T-cell (primary cell): ENCODE measurements around the gene ADTRP. TPM values are rescaled to one million over a fixed set of nuclear protein-coding genes. Genes with fewer than 3 reads are reported as not detected.
"Not testable (repeated sequence)": the region's sequence is repeated elsewhere in the genome, so short reads cannot be mapped to it uniquely, and the experiment has no call there.

Source experiments
- ATAC-seq, 4 experiments: fragments of 200-7000 bp in 3 of 4; fragments of 150-1000 bp in 1 of 4; cut with Tn5 transposase; replicated peaks in 1 of 4; 1 replicate in 3 of 4; 2 replicates in 1 of 4; pipeline ENCODE4 v1.10.0; 2021; ENCODE audit warnings: moderate library complexity in 3 of 4, mild to moderate bottlenecking in 2 of 4, moderate number of reproducible peaks in 1 of 4
- CTCF ChIA-PET, 2 donors: fragments of 300-600 bp; sonication (Branson Sonifier 250); formaldehyde crosslinking; loops; one replicate each; lab custom pipeline; 2022; ENCODE audit warnings: antibody characterized with exemption in 2 of 2; lab: Charles Lee
- POLR2A ChIA-PET, 2 donors: fragments of 300-600 bp; sonication (Branson Sonifier 250); formaldehyde crosslinking; loops; one replicate each; lab custom pipeline; 2022; ENCODE audit warnings: antibody characterized with exemption in 2 of 2; lab: Charles Lee
- DNase-seq, 35 experiments: peaks; one replicate each; pipeline versions ENCODE4 v3.0.0 to v3.0.0-alpha.2; 2013 to 2023
- H3K27ac ChIP-seq: one replicate; pipeline ENCODE4 v1.5.1; 2013; ENCODE audit warnings: low read length
- H3K27me3 ChIP-seq, 2 experiments: replicated peaks in 1 of 2; 1 replicate in 1 of 2; 2 replicates in 1 of 2; pipeline versions ENCODE4 v1.6.1 to v1.7.0; 2013; ENCODE audit warnings: low read length in 1 of 2, mixed read lengths in 1 of 2; ENCODE audit not compliant: control insufficient read depth in 2 of 2, insufficient read depth in 2 of 2; ENCODE audit errors: extremely low read depth in 1 of 2
- H3K36me3 ChIP-seq, 2 donors: 1 replicate in 1 of 2; 2 replicates in 1 of 2; pipeline versions ENCODE4 v1.6.1 to v1.7.0; 2013; ENCODE audit warnings: low read length in 1 of 2; ENCODE audit not compliant: control insufficient read depth in 2 of 2, insufficient read depth in 1 of 2; ENCODE audit errors: extremely low read depth in 1 of 2
- H3K4me1 ChIP-seq, 2 experiments: 1 replicate in 1 of 2; 2 replicates in 1 of 2; pipeline versions ENCODE4 v1.6.1 to v1.7.0; 2013; ENCODE audit warnings: low read length in 2 of 2, mixed read lengths in 1 of 2; ENCODE audit not compliant: insufficient read depth in 2 of 2, control insufficient read depth in 1 of 2; ENCODE audit errors: extremely low read depth in 1 of 2
- H3K4me3 ChIP-seq, 2 donors: 1 replicate in 1 of 2; 2 replicates in 1 of 2; pipeline versions ENCODE4 v1.5.1 to v1.7.0; 2013; ENCODE audit warnings: mild to moderate bottlenecking in 2 of 2, low read length in 1 of 2, moderate library complexity in 1 of 2; ENCODE audit not compliant: control insufficient read depth in 1 of 2; ENCODE audit errors: extremely low read depth in 1 of 2
- H3K9me3 ChIP-seq: 2 replicates; pipeline ENCODE4 v1.7.0; 2013
- H3K27ac Mint-ChIP-seq, 2 donors: one replicate each; pipeline ENCODE4 v1.8.0; 2020 to 2021; ENCODE audit warnings: mild to moderate bottlenecking in 2 of 2, mixed read lengths in 2 of 2
- H3K27me3 Mint-ChIP-seq, 2 donors: one replicate each; pipeline ENCODE4 v1.8.0; 2021 to 2022; ENCODE audit warnings: mixed read lengths in 2 of 2
- H3K36me3 Mint-ChIP-seq: one replicate; pipeline ENCODE4 v1.8.0; 2021; ENCODE audit warnings: mixed read lengths
- H3K4me1 Mint-ChIP-seq, 3 donors: one replicate each; pipeline ENCODE4 v1.8.0; 2020 to 2022; ENCODE audit warnings: mixed read lengths in 3 of 3, mild to moderate bottlenecking in 1 of 3
- H3K4me3 Mint-ChIP-seq, 3 donors: one replicate each; pipeline ENCODE4 v1.8.0; 2020 to 2022; ENCODE audit warnings: mild to moderate bottlenecking in 3 of 3, mixed read lengths in 3 of 3, moderate library complexity in 3 of 3
- H3K9me3 Mint-ChIP-seq, 3 donors: one replicate each; pipeline ENCODE4 v1.8.0; 2020 to 2022; ENCODE audit warnings: mixed read lengths in 3 of 3
- WGBS: methylation state at CpG from one replicate; pipeline ENCODE4 v1.1.5; 2013; ENCODE audit warnings: missing lambda C conversion rate; ENCODE audit not compliant: insufficient coverage; 5-methylcytosine and 5-hydroxymethylcytosine counted together
- total RNA-seq, 35 experiments: library from RNA in 6 of 35; stranded (reverse) in 6 of 35; fragments of 120-200 nt in 1 of 35; gene quantifications; one replicate each; pipeline versions ENCODE4 v1.2.1 to v1.2.4 and lab custom pipeline; 2013 to 2026

Gene ADTRP
- total RNA-seq, 5 donors from 2014 or later (not counting 1 experiment from before 2014, with no cell fraction given): 23.9 to 74.7 (median 59.1) TPM

GRCh38 chr6:11700118-11700718 lies 78.4 kb downstream of the ADTRP start:
- Histone ChIP-seq H3K4me1 (peaks cover 2 to 3% of the 10 kb centered on the region in 2 experiments), H3K9me3 (no peaks in the 10 kb centered on the region), H3K36me3 (no peaks in the 10 kb centered on the region), H3K4me3 (no peak overlapping the region), H3K27ac (no peak overlapping the region), H3K27me3 (peaks cover 0 to 6% of the 10 kb centered on the region in 2 experiments)
- Mint-ChIP-seq H3K4me1 (peaks cover 7 to 21% (median 16%) of the 10 kb centered on the region in 3 donors), H3K27ac (no peak overlapping the region), H3K4me3 (no peak overlapping the region), H3K9me3 (peaks cover 0 to 5% (median 0%) of the 10 kb centered on the region in 3 donors), H3K27me3 (no peaks in the 10 kb centered on the region), H3K36me3 (no peaks in the 10 kb centered on the region)
- WGBS: 100% methylated on average over 1 of the region's 2 CpGs
- ChIA-PET CTCF (interaction anchor here in 1 of 2 donors (0.7 kb wide), 1 partner anchor 79 kb away, joined by 3 read pairs; the partner anchor contains the start of gene ADTRP), POLR2A (interaction anchor here (0.6 to 0.7 kb wide), 2 partner anchors 468 to 952 kb away, joined by 3 to 4 read pairs; no protein-coding TSS in a partner anchor)
- ATAC-seq (peak in 1 of 4 experiments; percentile 43), DNase-seq (peak in 5 of 35 experiments; percentile 20 to 65 (median 26))

- Histone ChIP-seq H3K36me3 (no peaks in the 10 kb centered on the region), H3K27me3 (peaks cover 0 to 6% of the 10 kb centered on the region in 2 experiments), H3K27ac (no peak overlapping the region), H3K4me1 (peaks cover 2 to 3% of the 10 kb centered on the region in 2 experiments), H3K9me3 (no peaks in the 10 kb centered on the region), H3K4me3 (no peak overlapping the region)
- WGBS: no CpG with 5 or more reads among the region's 1 CpG
- ATAC-seq (no peak), DNase-seq (no peak)
- H3K9me3 Mint-ChIP-seq: peaks cover 0 to 5% (median 0%) of the 10 kb centered on the region in 3 donors
- H3K4me1 Mint-ChIP-seq: peaks cover 7 to 21% (median 12%) of the 10 kb centered on the region in 3 donors
- ChIA-PET POLR2A (interaction anchor here in 1 of 2 donors (0.6 kb wide), 1 partner anchor 951 kb away, joined by 4 read pairs; no protein-coding TSS in a partner anchor), CTCF (interaction anchor here in 1 of 2 donors (0.7 kb wide), 1 partner anchor 79 kb away, joined by 3 read pairs; the partner anchor contains the start of gene ADTRP)
- no peaks in the 10 kb centered on the region for H3K36me3 Mint-ChIP-seq
- no peak overlapping the region for H3K27ac Mint-ChIP-seq
- no peaks in the 10 kb centered on the region for H3K27me3 Mint-ChIP-seq
- no peak overlapping the region for H3K4me3 Mint-ChIP-seq
These were observed 79.0 kb downstream of the ADTRP start for GRCh38 chr6:11699576-11699975.

GRCh38 chr6:11692451-11693376 lies 85.9 kb downstream of the ADTRP start:
- Histone ChIP-seq H3K4me3 (no peak overlapping the region), H3K4me1 (no peaks in the 10 kb centered on the region), H3K9me3 (no peaks in the 10 kb centered on the region), H3K36me3 (no peaks in the 10 kb centered on the region), H3K27me3 (no peaks in the 10 kb centered on the region), H3K27ac (no peak overlapping the region)
- ATAC-seq (no peak), DNase-seq (no peak)
- no peaks in the 10 kb centered on the region for H3K27me3 Mint-ChIP-seq
- H3K36me3 Mint-ChIP-seq: no peaks in the 10 kb centered on the region
- peaks cover 0 to 5% (median 0%) of the 10 kb centered on the region in 3 donors for H3K9me3 Mint-ChIP-seq
- no peak overlapping the region for H3K27ac Mint-ChIP-seq
- ChIA-PET CTCF (interaction anchor here in 1 of 2 donors (0.8 kb wide), 1 partner anchor 541 kb away, joined by 3 read pairs; no protein-coding TSS in a partner anchor), POLR2A (interaction anchor here in 1 of 2 donors (0.5 kb wide), 1 partner anchor 165 kb away, joined by 3 read pairs; no protein-coding TSS in a partner anchor)
- peaks cover 0 to 6% (median 3%) of the 10 kb centered on the region in 3 donors for H3K4me1 Mint-ChIP-seq
- H3K4me3 Mint-ChIP-seq: no peak overlapping the region
- WGBS: 89% methylated on average over 3 of the region's 4 CpGs

- Histone ChIP-seq H3K36me3 (no peaks in the 10 kb centered on the region), H3K4me1 (no peaks in the 10 kb centered on the region), H3K4me3 (no peak overlapping the region), H3K27ac (no peak overlapping the region), H3K27me3 (no peaks in the 10 kb centered on the region), H3K9me3 (no peaks in the 10 kb centered on the region)
- Mint-ChIP-seq H3K36me3 (no peaks in the 10 kb centered on the region), H3K4me3 (no peak overlapping the region), H3K27ac (no peak overlapping the region), H3K4me1 (peaks cover 0 to 6% (median 3%) of the 10 kb centered on the region in 3 donors), H3K27me3 (no peaks in the 10 kb centered on the region), H3K9me3 (no peaks in the 10 kb centered on the region)
- CTCF ChIA-PET: no interaction called here
- no CpG with 5 or more reads among the region's 3 CpGs for WGBS
- no peak for ATAC-seq
- DNase-seq: no peak
- POLR2A ChIA-PET: no interaction called here
These were observed 88.8 kb downstream of the ADTRP start for GRCh38 chr6:11689847-11690246.

- CTCF ChIA-PET, H3K27ac Mint-ChIP-seq, POLR2A ChIA-PET: not testable (repeated sequence)
These were observed 89.2 kb downstream of the ADTRP start for GRCh38 chr6:11689400-11689799.

GRCh38 chr6:11688425-11688709 lies 90.2 kb downstream of the ADTRP start:
- Histone ChIP-seq H3K27me3 (no peaks in the 10 kb centered on the region), H3K9me3 (no peaks in the 10 kb centered on the region), H3K4me3 (no peak overlapping the region), H3K4me1 (no peaks in the 10 kb centered on the region), H3K36me3 (no peaks in the 10 kb centered on the region), H3K27ac (no peak overlapping the region)
- no peaks in the 10 kb centered on the region for H3K27me3 Mint-ChIP-seq
- DNase-seq: no peak
- ChIA-PET CTCF (interaction anchor here (0.7 to 0.8 kb wide), 3 partner anchors 26 to 493 kb away, joined by 3 to 4 read pairs (median 3); no protein-coding TSS in a partner anchor), POLR2A (no interaction called here)
- no peak for ATAC-seq
- no peak overlapping the region for H3K27ac Mint-ChIP-seq
- WGBS: 80% methylated on average over 1 of the region's 1 CpG
- H3K4me3 Mint-ChIP-seq: no peak overlapping the region
- no peaks in the 10 kb centered on the region for H3K36me3 Mint-ChIP-seq
- peaks cover 0 to 5% (median 3%) of the 10 kb centered on the region in 3 donors for H3K4me1 Mint-ChIP-seq
- no peaks in the 10 kb centered on the region for H3K9me3 Mint-ChIP-seq

More at GRCh38 chr6:11689400-11689799, 89.2 kb downstream of the ADTRP start:
- not testable (repeated sequence) for H3K4me1 Mint-ChIP-seq, H3K36me3 ChIP-seq, H3K9me3 Mint-ChIP-seq, H3K27me3 ChIP-seq, H3K27ac ChIP-seq, ATAC-seq, H3K36me3 Mint-ChIP-seq, H3K4me3 ChIP-seq, H3K9me3 ChIP-seq, H3K27me3 Mint-ChIP-seq, H3K4me3 Mint-ChIP-seq, H3K4me1 ChIP-seq, DNase-seq
- WGBS: no CpG with 5 or more reads among the region's 1 CpG
